HPDE6-E6E7 (cell line): ENCODE results near the gene SAMSN1.
"Not testable (repeated sequence)": the region's sequence is repeated elsewhere in the genome, so short reads cannot be mapped to it uniquely, and the experiment has no call there.

Source experiments
- DNase-seq: peaks from one replicate; pipeline ENCODE4 v3.0.0; 2011; ENCODE audit warnings: missing footprints; ENCODE audit errors: extremely low spot score

Gene SAMSN1

GRCh38 chr21:14527696-14528652 lies 18.1 kb downstream of the SAMSN1 start:
- DNase-seq = no peak

DNA sequence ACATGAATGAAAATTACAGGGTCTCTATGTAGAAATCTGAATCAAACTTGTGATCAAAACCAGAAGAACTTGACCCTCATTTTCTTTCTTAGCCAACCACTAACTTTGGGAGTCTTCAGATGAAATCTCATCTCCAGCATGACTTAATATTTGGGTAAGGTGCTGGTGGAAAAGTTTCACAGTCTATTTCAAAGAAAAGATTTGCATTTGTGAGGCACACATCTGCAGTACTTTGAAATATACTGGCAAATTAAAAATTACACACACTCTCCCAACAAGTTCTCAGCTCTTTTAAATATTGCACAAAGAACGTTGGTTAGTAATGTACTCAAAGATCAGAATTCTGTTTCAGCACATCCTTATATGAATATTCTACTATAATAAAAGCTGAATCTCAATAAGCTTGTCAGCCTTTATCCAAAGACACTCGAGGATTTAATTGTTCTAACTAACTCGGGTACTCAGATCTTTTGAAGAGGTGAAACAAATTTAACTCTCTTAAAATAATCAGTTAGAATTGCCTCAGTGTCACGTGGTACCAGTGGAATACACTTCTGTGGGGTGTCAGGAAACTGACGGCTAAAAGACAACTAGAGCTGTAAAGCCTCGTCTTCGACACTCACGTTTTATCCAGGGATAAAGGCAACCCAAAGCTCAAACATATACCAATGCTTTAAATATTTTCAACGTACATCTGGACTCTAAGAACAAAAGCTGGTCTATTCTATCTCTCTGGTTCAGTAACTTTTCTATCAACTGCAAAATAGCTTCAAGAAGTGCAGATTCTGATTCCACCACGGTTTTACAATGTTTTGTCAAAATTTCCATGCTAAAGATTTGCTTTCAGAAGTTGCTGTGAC lies 19.0 kb downstream of the SAMSN1 start:
- DNase-seq = no peak

- no peak for DNase-seq
Measured at GRCh38 chr21:14526199-14526598, 19.9 kb downstream of the SAMSN1 start.

DNA sequence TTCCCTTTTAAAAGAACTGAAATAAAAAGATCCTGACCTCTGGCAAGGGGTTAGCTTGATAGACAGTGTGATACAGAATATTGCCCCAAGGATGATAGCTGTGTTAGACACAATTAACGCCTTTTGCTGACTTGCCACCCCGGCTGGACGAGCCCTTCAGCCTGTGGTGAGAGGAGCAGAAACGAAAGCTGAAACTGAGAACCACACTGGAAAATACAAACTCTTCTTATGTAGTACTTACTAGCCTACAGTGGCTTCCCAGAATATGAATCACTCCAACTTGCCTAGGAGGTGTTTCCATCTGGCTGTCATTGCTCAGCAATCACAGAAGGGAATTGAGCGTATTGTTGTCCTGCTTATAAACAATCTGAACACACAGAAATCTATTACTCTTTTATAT lies 22.9 kb downstream of the SAMSN1 start:
- no peak for DNase-seq

DNA sequence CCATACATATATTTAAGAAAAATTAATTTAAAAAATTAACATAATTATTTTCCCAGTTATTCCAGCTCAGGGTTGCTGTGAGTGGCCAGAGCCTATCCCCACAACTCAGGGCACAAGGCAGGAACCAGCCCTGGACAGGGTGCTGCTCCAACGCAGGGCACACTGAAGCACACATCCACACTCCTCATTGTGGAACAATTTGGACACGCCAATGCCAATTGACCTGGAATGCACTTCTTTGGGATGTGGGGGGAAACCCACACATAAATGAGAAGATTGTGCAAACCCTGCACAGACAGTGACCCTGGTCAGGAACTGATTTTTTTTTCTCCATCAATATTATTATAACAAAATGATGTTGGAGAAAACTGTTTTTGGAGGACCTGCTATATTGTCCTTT lies 23.4 kb downstream of the SAMSN1 start:
- DNase-seq = no peak

DNA sequence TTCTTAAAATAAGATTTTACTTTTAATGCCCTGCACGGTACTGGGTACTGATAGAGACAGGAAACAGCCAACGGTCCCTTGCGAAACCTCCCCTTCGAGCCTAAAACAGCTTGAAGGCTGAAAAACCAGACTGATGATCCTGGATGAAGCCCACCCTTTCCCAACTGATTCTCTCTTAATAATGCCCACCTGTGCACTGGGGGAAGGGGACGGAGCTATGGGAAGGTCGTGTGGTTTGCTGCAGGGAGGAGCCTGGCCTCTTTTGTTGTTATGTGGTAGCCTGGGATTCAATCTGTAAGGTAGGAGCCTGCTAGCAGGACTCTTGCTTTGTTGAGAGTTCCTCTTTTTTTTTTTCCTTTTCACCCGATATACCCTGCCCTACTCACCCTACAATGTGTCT lies 25.6 kb downstream of the SAMSN1 start:
- no peak for DNase-seq

DNA sequence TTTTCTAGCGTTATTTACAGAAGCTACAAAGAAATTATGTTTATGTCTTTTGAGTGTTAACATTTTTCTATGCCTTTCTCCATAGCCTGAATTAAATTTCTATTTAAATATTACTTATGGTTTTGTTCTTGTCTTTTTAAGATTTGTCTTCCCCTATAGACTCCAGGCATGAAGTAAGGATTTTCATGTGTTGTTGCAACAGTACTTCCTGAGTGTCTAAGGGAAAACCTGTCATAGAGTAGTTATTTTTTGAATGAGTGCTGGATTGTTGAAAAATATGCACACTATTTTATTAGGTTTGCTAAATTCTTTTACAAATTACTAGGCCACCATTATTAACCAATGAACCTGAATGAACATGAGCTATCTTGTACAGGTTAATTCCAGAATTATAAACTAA lies 27.1 kb downstream of the SAMSN1 start:
- no peak for DNase-seq

GRCh38 chr21:14513804-14514203 lies 32.3 kb downstream of the SAMSN1 start:
- DNase-seq = no peak

DNA sequence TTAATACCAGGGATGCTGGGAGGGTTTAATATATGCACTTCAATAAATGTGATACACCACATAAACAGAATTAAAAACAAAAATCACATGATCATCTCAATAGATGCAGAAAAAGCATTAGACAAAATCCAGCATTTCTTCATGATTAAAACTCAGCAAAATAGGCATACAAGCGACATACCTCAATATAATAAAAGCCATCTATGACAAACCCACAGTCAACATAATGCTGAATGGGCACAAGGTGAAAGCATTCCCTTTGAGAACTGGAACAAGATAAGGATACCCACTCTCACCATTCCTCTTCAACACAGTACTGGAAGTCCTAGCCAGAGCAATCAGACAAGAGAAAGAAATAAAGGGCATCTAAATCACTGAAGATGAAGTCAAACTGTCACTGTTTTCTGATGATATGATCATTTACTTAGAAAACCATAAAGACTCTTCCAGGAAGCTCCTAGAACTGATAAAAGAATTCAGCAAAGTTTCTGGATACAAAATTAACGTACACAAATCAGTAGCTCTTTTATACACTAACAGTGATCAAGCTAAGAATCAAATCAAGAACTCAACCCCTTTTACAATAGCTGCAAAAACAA lies 39.2 kb downstream of the SAMSN1 start:
- DNase-seq = not testable (repeated sequence)

DNA sequence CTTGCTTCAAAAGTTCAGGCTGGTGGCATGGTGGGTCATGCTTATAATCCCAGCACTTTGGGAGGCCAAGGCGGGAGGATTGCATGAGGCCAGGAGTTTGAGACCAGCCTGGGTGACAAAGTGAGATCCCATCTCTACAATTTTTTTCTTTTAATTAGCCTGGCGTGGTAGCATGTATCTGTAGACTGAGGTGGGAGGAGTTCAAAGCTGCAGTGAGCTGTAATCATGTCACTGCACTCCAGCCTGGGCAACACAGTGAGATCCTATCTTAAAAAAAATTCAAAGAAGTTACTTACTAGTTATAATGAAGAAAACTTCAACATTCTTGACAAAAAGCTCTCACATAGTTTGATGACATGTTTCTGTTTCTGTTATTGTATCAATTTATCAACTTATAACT lies 45.2 kb downstream of the SAMSN1 start:
- no peak for DNase-seq

DNA sequence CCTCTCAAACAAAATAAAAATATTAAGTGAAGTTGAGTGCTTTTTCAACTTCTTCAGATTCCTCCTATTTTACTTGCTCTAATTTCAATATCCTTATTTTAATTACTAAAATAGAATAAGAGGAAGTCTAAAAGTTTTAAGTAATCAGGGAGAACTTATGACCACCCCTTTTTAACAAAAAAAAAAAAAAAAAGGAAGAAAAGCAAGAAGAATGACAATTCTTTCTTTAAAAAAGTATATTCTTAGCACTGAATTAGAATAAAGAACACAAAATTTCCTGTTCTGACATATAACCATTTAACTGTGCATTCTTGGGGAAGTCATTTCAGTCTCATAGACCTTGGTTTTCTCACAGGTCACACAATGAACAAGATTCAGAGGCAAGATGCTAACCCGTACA lies 46.8 kb downstream of the SAMSN1 start:
- no peak for DNase-seq

- no peak for DNase-seq
Measured at GRCh38 chr21:14497825-14498224, 48.3 kb downstream of the SAMSN1 start.

DNA sequence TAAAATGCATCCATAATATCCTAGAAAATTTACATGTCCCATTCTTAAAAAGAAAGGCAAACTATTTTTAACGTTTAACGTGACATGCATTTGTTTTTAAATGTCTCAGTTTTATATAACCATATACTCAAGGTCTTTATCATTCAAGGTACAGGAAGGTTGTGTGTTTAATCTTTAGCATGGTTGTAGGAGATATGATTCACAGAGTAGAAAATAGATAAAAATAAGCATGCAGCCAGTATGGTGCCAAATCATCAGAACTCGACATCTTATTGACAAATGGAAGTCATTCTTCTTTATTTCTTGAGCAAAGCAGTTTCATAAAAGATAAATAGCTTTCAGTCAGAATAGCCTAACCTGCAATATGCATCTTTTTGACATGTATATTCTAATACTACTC lies 51.0 kb downstream of the SAMSN1 start:
- no peak for DNase-seq

DNA sequence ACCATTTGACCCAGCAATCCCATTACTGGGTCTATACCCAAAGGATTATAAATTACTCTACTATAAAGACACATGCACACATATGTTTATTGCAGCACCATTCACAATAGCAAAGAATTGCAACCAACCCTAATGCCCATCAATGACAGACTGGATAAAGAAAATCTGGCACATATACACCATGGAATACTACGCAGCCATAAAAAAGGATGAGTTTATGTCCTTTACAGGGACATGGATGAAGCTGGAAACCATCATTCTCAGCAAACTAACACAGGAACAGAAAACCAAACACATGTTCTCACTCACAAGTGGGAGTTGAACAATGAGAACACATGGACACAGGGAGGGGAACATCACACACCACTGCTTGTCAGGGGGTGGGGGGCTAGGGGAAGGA lies 51.9 kb downstream of the SAMSN1 start:
- DNase-seq = not testable (repeated sequence)

DNA sequence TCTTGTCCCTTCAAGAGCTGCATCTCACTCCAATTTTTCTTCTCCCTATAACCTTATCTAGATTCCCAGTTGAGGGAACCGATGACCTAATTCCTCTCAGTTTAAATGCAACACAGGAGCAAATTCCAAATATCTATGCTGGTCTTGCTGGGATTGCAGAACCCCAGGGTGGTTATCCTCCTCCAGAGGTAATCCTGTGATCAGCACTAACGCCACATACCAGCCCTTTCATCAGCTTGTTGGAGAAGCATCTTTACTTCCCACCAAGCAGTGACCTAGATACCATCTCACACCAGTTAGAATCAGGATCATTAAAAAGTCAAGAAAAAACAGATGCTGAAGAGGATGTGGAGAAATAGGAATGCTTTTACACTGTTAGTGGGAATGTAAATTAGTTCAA lies 52.4 kb downstream of the SAMSN1 start:
- no peak for DNase-seq

GRCh38 chr21:14492931-14493330 lies 53.2 kb downstream of the SAMSN1 start:
- no peak for DNase-seq

DNA sequence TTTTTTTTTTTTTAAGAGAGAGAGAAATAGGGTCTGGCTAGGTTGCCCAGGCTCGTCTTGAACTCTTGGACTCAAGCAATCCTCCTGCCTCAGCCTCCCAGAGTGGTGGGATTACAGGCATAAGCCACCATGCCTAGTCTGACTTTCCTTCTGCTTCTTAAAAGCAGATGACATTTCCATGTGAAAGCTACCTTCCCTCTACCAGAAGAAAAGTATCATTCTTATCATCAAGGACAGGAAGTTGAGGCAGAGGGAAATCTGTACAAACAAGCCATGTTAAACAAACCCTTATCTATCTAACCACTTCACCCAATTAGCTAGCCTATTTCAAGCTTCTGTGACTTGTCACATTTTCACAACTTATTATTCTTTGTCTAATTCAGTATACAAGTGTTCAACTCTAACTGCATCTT lies 54.8 kb downstream of the SAMSN1 start:
- no peak for DNase-seq

DNA sequence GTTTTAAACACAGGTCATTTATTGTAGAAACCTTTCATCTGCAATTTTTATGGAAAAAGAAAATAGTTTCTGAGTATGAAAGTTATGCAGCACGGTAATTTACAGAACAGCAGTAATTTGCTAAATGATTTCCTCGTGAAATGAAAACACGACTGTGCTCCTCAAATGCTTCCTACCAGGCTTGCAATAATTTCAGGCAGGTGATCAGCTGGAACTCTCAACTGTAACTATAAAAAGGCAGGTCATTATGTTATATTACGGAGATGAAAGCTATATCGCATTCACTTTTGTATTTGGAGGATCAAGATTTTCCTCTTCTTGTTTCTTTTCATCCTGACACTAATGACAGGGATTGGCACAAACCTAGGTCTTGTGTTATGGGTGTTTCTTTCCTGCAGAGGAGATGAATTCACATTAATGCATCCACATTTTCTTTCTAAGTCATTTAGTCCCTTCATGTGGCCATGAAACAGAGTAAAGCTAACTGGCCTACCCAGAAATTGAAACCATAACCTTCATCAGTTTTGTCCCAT lies 57.4 kb downstream of the SAMSN1 start:
- no peak for DNase-seq

DNA sequence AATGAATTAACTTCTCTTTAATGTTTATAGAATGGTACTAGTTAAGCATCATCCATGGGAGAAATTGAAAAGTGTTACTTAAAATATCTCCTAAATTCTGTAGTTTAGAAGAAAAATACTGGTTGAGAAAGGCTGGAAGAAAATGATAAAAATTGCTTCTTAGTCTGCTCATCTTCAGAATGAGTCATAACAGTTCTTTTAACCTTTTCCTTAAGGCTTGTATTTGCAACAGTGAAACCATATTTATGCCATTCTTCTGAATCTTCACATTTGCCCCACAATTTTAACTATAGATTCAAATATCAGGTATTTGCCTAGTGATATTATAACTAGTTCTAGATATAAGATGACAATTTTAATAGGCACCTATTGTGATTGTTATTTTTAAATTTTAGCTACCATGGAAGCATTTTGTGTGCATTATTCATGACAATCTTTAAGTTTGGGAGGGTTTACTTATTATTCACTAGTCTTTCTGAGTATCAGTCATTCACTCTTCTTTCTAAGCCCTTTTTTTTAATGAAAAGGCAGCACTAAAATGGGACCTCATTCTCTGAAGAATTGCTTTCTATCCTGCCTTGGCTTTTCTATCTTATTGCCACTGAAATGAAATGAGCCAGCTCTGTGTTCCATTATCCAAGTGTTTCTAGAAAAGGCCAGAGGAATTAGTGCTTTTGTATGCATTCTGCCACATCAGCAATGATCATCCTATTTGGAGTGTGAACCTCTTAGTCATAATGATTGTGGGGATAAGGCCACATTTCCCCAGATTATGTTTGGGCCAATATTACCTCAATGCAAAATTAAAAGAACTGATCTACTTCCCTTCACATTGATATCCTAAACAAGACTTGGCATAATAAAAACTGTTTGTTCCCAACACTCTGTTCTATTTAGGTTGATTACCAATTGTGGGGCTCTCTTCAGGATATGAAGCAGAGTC lies 58.4 kb downstream of the SAMSN1 start:
- no peak for DNase-seq

DNA sequence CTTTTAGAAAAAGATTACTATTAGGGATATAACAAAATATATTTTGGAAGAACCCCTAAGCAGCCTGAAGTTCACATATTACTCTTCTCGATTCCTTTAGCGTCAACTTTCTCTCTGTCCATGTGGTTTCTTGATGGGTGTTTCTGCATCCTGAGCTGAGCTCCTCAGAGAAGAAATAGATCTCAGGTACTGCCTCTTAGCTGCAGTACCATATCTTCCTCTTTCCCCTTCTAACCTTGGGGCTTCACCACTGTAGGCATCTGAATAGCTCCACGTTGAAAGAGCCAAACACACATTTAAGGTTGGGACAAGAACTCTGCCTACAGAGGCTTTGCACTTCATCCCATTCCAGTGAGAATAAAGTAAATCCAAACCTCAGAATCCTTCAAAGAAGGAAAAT lies 59.2 kb downstream of the SAMSN1 start:
- DNase-seq = no peak
